Activated CD4-positive, alpha-beta T cell treated with anti-CD3 and anti-CD28 coated beads for 4 hours (primary cell): ENCODE results near the gene CT47C1.
"Not testable (repeated sequence)": the region's sequence is repeated elsewhere in the genome, so short reads cannot be mapped to it uniquely, and the experiment has no call there.

Source experiments
- DNase-seq, 2 donors: peaks; one replicate each; pipeline ENCODE4 v3.0.0-alpha.2; 2020

The CT47C1 gene

GRCh38 chrX:119072744-119073143 is at the start of gene CT47C1:
Gene CT47C1 (plus strand): TSS chrX:119072993. CDS start chrX:119073226, 233 bp downstream.
- no peak for DNase-seq

DNA sequence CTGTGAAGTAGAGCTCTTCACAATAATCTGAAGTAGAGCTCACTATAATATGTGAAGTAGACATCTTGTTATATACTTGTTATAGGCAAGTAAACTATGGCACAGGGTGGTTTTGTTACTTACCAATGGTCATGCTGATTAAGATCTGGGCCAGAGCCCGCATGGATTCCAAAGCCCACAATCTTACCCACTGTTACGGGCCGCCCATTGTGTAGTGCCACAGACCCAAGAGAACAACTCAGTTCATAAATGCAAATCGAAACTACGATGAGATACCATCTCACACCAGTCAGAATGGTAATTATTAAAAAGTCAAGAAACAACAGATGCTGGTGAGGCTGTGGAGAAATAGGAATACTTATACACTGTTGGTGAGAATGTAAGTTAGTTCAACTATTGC is 46.9 kb upstream of the CT47C1 start:
- no peak for DNase-seq

GRCh38 chrX:119026344-119026743 is 46.4 kb upstream of the CT47C1 start:
- not testable (repeated sequence) for DNase-seq

DNA sequence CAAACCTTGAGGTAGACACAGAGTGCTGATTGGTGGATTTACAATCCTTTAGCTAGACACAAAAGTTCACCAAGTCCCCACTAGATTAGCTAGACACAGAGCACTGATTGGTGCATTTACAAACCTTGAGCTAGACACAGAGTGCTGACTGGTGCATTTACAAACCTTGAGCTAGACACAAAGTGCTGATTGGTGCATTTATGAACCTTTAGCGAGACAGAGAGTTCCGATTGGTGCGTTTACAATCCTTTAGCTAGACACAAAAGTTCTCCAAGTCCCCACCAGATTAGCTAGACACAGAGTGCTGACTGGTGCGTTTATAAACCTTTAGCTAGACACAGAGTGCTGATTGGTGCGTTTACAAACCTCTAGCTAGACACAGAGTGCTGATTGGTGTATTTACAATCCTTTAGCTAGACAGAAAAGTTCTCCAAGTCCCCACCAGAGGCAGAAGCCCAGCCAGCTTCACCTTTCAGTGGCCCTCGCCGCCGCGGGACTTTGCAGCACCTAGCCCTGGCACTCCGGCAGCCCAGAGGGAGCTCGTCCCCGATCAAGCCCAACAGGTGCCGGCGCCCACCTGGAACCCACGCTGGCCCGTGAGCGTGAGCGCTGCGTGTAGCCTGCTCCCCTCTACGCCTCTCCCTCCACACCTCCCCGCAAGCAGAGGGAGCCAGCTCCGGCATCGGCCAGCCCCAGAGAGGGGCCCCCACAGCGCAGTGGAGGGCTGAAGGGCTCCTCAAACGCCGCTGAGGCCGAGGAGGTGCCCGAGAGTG is 44.6 kb upstream of the CT47C1 start:
- not testable (repeated sequence) for DNase-seq

- no peak for DNase-seq
Measured at GRCh38 chrX:119028733-119029330, 44.0 kb upstream of the CT47C1 start.

DNA sequence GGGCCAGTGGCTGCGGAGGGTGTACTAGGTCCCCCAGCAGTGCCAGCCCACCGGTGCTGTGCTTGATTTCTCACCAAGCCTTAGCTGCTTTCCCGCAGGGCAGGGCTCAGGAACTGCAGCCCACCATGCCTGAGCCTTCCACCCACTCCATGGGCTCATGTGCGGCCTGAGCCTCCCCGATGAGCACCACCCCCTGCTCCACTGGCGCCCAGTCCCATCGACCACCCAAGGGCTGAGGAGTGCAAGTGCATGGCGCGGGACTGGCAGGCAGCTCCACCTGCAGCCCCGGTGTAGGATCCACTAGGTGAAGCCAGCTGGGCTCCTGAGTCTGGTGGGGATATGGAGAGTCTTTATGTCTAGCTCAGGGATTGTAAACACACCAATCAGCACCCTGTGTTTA is 43.1 kb upstream of the CT47C1 start:
- DNase-seq = not testable (repeated sequence)

- DNase-seq = no peak
Measured at GRCh38 chrX:119030990-119031389, 41.8 kb upstream of the CT47C1 start.

DNA sequence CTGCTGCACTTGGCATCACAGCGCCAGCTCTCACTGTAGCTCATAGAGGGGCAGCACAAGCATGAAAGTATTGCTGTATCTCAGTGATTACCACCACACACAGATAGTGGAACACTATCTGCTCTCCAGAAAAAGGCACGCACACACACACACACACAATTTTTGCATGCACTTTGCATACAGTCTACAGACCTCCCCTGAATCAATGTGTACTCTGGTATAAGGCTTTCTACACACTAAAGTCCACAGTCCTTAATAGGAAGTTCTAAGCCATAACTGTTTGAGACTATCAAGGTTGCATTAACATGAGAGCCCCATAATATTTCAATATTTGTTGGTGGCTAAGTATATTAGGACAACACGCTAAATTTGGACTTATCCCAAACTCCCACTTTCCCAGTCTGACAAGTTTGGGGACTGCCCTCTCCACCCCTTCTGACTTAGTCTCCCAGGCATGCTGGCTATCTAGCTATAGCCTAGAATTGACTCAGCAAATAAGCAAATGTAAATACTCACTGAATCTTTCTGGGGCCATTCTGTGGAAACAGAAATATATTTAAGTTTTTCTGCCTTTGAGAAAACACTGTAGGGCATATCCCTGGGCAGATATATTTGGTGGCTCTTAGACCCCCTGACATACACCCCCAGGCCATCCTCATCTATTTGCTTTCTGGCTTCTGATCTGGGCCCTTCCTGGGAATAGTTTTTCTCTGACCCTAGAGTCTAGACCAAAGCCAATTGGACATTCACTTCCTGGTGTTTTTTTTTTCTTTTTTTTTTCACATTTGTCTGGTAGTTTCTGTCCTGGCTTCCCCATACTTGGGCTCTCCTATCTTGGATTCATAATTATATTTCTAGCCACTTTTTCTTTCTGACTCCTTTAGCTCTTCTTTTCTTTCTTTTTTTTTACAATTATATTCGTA is 36.4 kb upstream of the CT47C1 start:
- DNase-seq = no peak

DNA sequence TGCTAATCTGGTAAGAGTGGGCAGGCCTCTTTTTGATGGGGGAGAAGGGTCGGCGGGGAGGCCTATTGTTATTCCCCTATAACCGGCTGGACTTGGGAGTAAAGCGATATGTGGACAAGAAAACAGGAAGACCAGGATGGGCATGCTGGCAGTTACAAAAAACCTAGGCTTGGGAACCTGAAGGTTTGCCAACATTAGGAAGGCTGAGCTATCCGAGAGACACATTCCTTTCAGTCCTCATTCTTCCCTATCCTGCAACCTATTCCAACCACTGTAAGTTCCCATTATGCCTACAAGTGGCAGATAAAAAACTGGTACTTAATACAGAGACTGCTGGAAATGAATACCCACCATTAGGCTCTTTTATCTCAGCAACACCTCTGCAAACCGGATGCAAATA is 32.4 kb upstream of the CT47C1 start:
- no peak for DNase-seq

DNA sequence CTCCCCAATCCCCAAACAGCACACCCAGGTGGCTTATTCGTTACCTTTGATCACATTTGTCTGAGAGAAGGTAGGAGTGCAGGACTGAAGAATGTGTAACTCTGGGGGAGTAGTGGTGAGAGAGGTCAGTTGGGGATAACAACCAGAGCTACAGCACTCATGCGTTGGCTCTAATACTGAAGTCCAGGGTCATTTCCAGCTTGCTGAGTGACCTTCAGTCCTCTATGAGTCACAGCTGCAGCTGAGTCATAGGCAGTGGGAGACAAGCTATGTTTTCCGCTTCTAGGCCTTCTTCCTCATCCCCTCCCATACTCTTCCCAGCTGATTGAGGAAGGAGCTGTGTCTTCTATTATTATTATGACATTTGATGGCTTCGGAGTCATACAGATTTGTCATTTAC is 31.6 kb upstream of the CT47C1 start:
- no peak for DNase-seq

DNA sequence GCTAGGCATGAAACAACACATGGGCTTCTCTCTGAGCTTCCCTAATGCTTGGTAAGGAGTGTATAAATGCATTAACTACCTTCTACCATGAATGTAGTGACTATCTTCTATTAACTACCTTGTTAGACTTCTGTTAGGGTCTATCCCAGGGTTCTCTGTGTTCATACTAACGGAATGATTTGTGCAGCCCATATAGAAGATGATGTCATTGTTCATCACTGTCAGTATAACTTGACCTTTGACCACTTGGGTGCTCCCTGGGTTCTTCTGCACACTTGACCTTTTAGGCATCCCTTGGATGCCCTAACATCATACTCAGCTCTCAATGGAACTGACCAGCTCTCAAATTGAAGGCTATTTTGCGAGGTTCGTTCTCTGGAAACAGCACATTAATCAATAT is 30.8 kb upstream of the CT47C1 start:
- DNase-seq = no peak

DNA sequence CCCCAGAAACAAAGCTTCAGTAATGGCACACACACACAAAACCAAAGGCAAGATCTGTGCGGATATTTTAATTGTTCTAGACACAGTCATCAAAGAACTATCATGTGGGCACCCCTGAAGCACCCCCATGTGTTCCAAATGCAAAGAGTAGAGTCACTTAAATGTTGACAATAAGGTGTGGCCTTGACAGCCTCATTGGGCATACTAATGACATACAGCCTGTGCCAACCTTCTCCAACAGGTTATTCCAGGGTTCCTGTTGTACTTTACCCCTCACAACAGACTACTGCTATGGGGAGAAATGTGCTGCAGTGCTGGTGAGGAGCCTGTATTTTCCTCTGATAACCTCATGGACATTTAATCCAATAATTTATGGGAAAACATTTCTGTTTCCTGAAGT is 29.8 kb upstream of the CT47C1 start:
- DNase-seq = no peak

DNA sequence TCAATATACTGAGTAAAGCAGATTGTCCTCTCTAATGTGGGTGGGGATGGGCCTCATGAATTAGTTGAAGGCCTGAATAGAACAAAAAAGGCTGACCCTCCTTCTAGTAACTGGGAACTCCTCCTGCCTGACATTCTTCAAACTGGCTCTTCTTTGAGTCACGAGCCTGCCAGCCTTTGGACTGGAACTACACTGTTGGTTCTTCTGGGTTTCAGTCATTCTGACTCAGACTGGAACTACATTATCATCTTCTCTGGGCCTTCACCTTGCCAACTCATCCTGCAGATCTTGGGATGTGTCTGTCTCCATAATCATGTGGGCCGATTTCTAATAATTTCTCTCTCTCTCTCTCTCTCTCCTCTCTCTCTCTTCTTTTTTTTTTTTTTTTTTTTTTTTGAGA is 26.9 kb upstream of the CT47C1 start:
- no peak for DNase-seq

DNA sequence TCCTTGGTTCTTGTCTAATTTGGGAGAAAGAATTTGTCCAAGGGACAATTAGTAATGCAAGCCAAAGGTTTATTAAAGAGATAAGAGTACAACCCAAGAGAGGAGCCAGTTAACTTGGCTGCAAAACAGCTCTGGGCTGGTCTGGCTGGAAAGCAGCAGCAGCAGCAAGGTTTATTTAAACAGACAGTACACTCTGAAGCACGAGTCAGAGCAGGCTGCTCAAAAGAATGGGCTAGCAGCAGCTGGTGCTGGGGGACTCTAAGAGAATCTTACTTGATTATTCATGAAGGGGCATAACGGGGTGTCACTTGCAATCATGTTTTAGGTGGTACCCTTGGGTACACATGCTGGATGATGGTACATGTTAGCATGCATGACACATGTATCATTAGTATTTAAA is 17.1 kb upstream of the CT47C1 start:
- DNase-seq = no peak

DNA sequence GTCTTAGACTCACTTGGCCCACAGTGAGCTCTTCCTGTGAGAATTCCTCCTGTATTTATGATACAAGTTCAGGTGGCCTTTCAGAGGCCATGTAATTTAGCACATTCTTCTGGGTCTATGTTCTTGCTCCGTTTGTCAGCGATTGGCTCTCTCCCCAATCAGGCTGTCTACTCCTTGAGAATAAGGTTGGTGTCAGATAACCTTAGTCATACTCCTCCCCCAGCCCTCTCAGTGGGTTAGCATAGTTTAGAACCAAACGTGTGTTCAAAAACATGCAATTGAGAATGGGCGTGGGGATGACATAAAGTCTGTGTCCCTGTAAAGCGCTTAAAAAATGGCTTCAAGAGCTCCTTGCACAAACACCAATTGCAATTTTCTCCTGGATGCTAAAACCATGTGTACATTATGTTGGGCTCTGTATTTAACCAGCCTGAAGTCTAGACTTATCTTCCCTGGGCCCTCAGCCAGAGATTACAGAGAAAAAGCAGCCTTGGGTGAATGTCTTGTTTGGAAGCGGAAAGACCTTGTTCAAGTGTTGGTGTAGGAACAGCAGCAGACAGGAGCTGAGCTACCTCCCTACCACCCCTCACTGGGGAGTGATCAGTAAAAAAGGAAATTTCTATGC is 9.9 kb upstream of the CT47C1 start:
- no peak for DNase-seq

DNA sequence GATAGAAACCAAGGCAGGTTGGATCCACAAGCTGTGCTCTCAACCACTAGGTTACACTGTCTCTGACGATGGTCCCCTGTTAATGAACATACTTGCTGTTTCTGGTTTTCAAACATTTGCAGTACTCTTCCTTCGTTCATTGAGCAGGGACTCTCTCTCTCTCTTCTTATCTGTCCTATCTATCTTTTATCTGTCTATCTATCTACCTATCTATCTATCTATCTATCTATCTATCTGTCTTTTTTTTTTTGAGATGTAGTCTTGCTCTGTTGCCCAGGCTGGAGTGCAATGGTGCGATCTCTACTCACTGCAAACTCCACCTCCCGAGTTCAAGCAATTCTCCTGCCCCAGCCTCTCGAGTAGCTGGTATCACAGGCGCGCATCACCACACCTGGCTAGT is 9.4 kb upstream of the CT47C1 start:
- no peak for DNase-seq

- peak; percentile 12 to 25 for DNase-seq
Measured at GRCh38 chrX:119067023-119067739, 5.6 kb upstream of the CT47C1 start.

- no peak for DNase-seq
Measured at GRCh38 chrX:119069128-119069527, 3.7 kb upstream of the CT47C1 start.

DNA sequence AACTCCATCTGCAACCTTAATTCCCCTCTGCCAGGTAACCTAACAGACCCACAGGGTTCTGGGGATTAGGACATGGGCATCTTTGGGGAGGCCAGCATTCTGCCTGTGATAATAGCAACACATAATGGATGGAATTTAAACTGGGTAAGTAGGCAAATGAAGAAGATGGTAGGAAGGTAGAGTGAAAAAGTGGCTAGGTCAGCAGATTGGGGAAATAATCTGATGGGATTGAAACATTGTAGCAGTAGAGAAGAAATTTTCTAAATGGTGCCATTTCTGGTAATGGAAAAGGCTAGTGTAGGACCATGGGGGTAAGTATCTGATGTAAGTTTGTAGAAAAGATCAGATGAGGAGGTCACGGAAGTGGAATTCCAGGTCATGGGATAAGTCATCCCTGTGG is 3.0 kb upstream of the CT47C1 start:
- no peak for DNase-seq

DNA sequence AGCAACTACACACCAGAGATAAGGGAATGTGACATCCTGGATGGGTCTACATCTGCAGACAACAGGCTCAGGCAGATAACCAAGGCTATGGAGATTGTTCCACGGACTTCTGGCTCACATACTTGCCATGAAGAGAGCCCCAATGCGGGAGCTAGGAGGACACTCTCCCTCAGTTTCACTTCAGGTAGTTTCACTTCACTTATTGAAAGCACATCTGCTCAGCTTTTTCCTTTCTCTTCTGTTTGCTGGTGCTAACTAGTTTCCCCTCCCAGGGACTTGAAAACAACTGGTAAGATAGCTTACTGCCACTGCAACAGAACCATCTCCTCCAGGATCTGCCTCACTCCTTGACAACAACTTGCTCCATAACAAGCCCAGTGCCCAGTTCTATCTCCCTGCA is 1.4 kb upstream of the CT47C1 start:
- DNase-seq = no peak

DNA sequence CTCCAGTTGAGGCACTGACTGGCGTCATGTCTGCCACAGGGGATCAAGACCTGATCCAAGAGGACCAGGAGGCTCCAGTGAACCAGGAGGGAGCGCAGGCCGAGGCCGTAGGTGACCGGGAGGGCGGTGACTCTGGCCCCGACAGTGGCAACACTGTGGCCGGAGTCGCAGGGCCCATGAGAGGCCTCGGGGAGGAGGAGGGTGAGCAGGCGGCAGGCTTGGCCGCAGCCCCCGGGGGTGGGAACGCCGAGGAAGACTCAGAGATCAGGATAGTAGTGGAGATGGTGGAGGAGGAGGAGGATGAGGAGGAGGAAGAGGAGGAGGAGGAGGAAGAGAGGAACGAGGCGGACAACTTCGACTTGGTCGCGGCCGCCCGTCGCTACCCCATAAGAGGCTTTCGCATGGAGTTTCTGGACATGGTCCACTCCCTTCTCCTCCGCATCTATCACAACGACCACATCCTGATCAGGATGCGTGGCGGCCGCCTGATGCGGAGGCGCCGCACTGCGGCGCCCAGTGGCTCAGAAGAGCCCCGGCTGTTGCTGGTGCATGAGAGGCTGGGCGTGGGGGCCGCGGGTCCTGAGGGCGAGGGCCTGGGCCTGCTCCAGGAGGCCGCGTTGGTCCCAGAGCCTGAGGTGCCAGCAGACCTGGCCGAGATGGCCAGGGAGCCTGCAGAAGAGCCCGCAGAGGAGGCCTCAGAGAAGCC is 560 bp downstream of the CT47C1 start:
- no peak for DNase-seq

DNA sequence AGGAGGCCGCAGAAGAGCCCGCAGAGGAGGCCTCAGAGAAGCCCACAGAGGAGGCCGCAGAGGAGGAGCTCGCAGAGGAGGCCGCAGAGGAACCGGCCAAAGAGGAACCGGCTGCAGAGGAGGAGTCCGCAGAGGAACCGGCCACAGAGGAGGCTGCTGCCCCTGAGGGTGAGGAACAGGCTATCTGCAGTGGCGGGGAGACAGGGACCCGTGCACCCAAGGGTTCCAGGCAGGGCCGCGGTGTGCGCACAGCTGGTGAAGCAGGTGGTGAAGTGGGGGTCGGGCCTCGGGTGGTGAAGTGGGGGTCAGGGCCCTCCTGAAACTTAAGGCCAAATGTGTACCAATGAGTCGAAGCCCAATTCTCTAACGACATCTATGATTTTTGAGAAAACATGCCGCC is 1.1 kb downstream of the CT47C1 start:
- DNase-seq = no peak
